Activated gamma-delta T cell (primary cell): Measurements from ENCODE around the gene ZC3HAV1.
"Not testable (repeated sequence)": the region's sequence is repeated elsewhere in the genome, so short reads cannot be mapped to it uniquely, and the experiment has no call there.

Experiments
- DNase-seq: peaks from one replicate; lab custom pipeline; 2025; lab: John Stamatoyannopoulos, UW

The ZC3HAV1 gene

GRCh38 chr7:139087212-139087611 lies 22.3 kb downstream of the ZC3HAV1 start:
- DNase-seq: no peak

- no peak for DNase-seq
These were observed 23.1 kb downstream of the ZC3HAV1 start for GRCh38 chr7:139086454-139086853.

- DNase-seq: no peak
These were observed 24.8 kb downstream of the ZC3HAV1 start for GRCh38 chr7:139084709-139085108.

GRCh38 chr7:139081584-139081983 lies 27.9 kb downstream of the ZC3HAV1 start:
- DNase-seq: no peak

- no peak for DNase-seq
These were observed 28.6 kb downstream of the ZC3HAV1 start for GRCh38 chr7:139080905-139081304.

- DNase-seq: no peak
These were observed 29.7 kb downstream of the ZC3HAV1 start for GRCh38 chr7:139079861-139080260.

GRCh38 chr7:139078911-139079310 lies 30.6 kb downstream of the ZC3HAV1 start:
- no peak for DNase-seq

- DNase-seq: no peak
These were observed 31.1 kb downstream of the ZC3HAV1 start for GRCh38 chr7:139078399-139078798.

- DNase-seq: not testable (repeated sequence)
These were observed 31.8 kb downstream of the ZC3HAV1 start for GRCh38 chr7:139077706-139078105.

GRCh38 chr7:139075871-139076686 lies 33.4 kb downstream of the ZC3HAV1 start:
- DNase-seq: no peak

- DNase-seq: no peak
These were observed 34.4 kb downstream of the ZC3HAV1 start for GRCh38 chr7:139075031-139075652.

GRCh38 chr7:139072796-139073195 lies 36.7 kb downstream of the ZC3HAV1 start:
- no peak for DNase-seq

GRCh38 chr7:139071680-139072079 lies 37.8 kb downstream of the ZC3HAV1 start:
- DNase-seq: no peak

- no peak for DNase-seq
These were observed 40.7 kb downstream of the ZC3HAV1 start for GRCh38 chr7:139068544-139069399.

GRCh38 chr7:139066315-139066714 lies 43.2 kb downstream of the ZC3HAV1 start:
- DNase-seq: no peak

GRCh38 chr7:139065323-139065722 lies 44.2 kb downstream of the ZC3HAV1 start:
- no peak for DNase-seq

GRCh38 chr7:139061416-139061815 lies 48.1 kb downstream of the ZC3HAV1 start:
- no peak for DNase-seq

GRCh38 chr7:139060695-139061237 lies 48.8 kb downstream of the ZC3HAV1 start:
- no peak for DNase-seq

GRCh38 chr7:139059905-139060304 lies 49.6 kb downstream of the ZC3HAV1 start:
- no peak for DNase-seq

GRCh38 chr7:139058943-139059342 lies 50.6 kb downstream of the ZC3HAV1 start:
- no peak for DNase-seq

GRCh38 chr7:139055674-139056073 lies 53.8 kb downstream of the ZC3HAV1 start:
- DNase-seq: no peak

GRCh38 chr7:139054656-139055055 lies 54.9 kb downstream of the ZC3HAV1 start:
- DNase-seq: not testable (repeated sequence)
